Thymus (tissue), 11 donors: ENCODE results near the gene PHKB. TPM values are rescaled to one million over a fixed set of nuclear protein-coding genes. Genes with fewer than 3 reads are reported as not detected.

Experiments used
- DNase-seq, 9 donors: peaks; one replicate each; pipeline ENCODE4 v3.0.0-alpha.2; 2013; ENCODE audit warnings: low spot score in 9 of 9, low read depth in 6 of 9, missing footprints in 1 of 9
- H3K27ac ChIP-seq, 2 donors: one replicate each; pipeline ENCODE4 v1.5.1; 2013; ENCODE audit warnings: control low read depth in 1 of 2, low read depth in 1 of 2, low read length in 1 of 2, mild to moderate bottlenecking in 1 of 2, moderate library complexity in 1 of 2
- H3K27me3 ChIP-seq, 2 donors: one replicate each; pipeline ENCODE4 v1.5.1; 2013; ENCODE audit warnings: low read length in 1 of 2; ENCODE audit not compliant: control insufficient read depth in 2 of 2, insufficient read depth in 1 of 2
- H3K36me3 ChIP-seq, 2 donors: one replicate each; pipeline ENCODE4 v1.5.1; 2013; ENCODE audit warnings: low read length in 1 of 2, mild to moderate bottlenecking in 1 of 2, moderate library complexity in 1 of 2; ENCODE audit not compliant: control insufficient read depth in 2 of 2, insufficient read depth in 2 of 2
- H3K4me1 ChIP-seq, 2 donors: one replicate each; pipeline ENCODE4 v1.5.1; 2013; ENCODE audit warnings: low read length in 2 of 2; ENCODE audit not compliant: control insufficient read depth in 2 of 2, insufficient read depth in 2 of 2
- H3K4me3 ChIP-seq, 2 donors: one replicate each; pipeline ENCODE4 v1.5.1; 2013; ENCODE audit warnings: low read length in 2 of 2, control low read depth in 1 of 2, mild to moderate bottlenecking in 1 of 2
- H3K9me3 ChIP-seq, 2 donors: one replicate each; pipeline ENCODE4 v1.5.1; 2013; ENCODE audit warnings: low read length in 1 of 2, mild to moderate bottlenecking in 1 of 2; ENCODE audit not compliant: control insufficient read depth in 2 of 2, insufficient read depth in 1 of 2
- WGBS: extraction: QIAGEN DNeasy Blood & Tissue Kit; methylation state at CpG from one replicate; pipeline ENCODE4 v1.1.7; 2013; 5-methylcytosine and 5-hydroxymethylcytosine counted together
- polyA plus RNA-seq: library from polyadenylated mRNA; stranded (reverse); fragments of 200-250 nt; gene quantifications from one replicate; pipeline ENCODE4 v1.2.3, GENCODE V29; 2013
- total RNA-seq: library from RNA; stranded (reverse); fragments of 120-200 nt; gene quantifications from one replicate; pipeline ENCODE4 v1.2.4, GENCODE V29; 2013
- donor health status: healthy.

The PHKB gene
- total and polyA plus RNA-seq, 2 donors: 34.7 to 35.1 TPM

DNA sequence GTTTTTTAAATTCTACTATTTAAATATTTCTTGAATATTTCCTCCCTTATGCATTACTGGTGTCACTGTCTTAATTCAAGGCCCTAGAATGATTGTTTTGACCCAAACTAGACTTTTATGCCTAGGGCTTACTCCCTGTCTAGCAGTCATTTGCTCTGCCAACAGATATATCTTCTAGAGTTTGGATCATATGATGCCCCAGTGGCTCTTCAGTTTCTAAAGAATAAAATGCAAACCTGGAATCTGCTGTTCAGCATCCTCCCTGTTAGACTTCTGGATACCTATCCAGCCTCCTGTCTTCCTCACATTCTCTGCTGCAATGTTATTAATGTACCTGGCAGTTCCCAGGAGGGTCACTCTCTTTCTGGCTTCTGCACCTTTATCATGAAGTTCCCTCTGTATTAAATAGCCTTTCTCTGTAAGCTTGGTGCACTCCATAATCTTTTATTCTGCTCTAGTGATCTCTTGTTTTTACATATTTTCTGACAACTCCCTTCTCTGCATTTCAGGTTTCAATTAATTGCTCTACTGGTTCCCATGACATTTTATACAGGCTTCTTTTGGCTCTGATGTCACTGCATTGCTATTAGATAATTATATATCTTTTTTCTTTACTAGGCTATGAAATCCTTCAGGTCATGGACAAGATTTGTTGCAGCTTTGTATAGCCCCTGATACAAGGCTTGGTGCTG is 15.7 kb downstream of the PHKB start:
- no peaks in the 10 kb centered on the region for H3K9me3 ChIP-seq
- H3K4me1 ChIP-seq: no peaks in the 10 kb centered on the region
- no peaks in the 10 kb centered on the region for H3K27me3 ChIP-seq
- no peak for DNase-seq
- no peak overlapping the region for H3K27ac ChIP-seq
- H3K4me3 ChIP-seq: no peak overlapping the region
- H3K36me3 ChIP-seq: no peaks in the 10 kb centered on the region

- Histone ChIP-seq H3K27ac (no peak overlapping the region), H3K27me3 (no peaks in the 10 kb centered on the region), H3K36me3 (no peaks in the 10 kb centered on the region), H3K4me1 (no peaks in the 10 kb centered on the region), H3K9me3 (no peaks in the 10 kb centered on the region), H3K4me3 (no peak overlapping the region)
- DNase-seq: no peak
- 96% methylated on average over 1 of the region's 1 CpG for WGBS
Observed at GRCh38 chr16:47477679-47478078, 16.5 kb downstream of the PHKB start.

- no peaks in the 10 kb centered on the region for H3K9me3 ChIP-seq
- DNase-seq: no peak
- H3K27me3 ChIP-seq: no peaks in the 10 kb centered on the region
- 96% methylated on average over 3 of the region's 3 CpGs for WGBS
- no peaks in the 10 kb centered on the region for H3K4me1 ChIP-seq
- H3K4me3 ChIP-seq: no peak overlapping the region
- H3K27ac ChIP-seq: peak overlapping the region in 1 of 2 donors; percentile 5
- H3K36me3 ChIP-seq: no peaks in the 10 kb centered on the region
Observed at GRCh38 chr16:47480410-47480809, 19.3 kb downstream of the PHKB start.

GRCh38 chr16:47481698-47482374 is 20.7 kb downstream of the PHKB start:
- no peaks in the 10 kb centered on the region for H3K4me1 ChIP-seq
- no peaks in the 10 kb centered on the region for H3K27me3 ChIP-seq
- no peak overlapping the region for H3K4me3 ChIP-seq
- H3K9me3 ChIP-seq: no peaks in the 10 kb centered on the region
- no peaks in the 10 kb centered on the region for H3K36me3 ChIP-seq
- WGBS: 88% methylated on average over 6 of the region's 6 CpGs
- peak in 1 of 9 donors; percentile 29 for DNase-seq
- H3K27ac ChIP-seq: peak overlapping the region in 1 of 2 donors; percentile 26

DNA sequence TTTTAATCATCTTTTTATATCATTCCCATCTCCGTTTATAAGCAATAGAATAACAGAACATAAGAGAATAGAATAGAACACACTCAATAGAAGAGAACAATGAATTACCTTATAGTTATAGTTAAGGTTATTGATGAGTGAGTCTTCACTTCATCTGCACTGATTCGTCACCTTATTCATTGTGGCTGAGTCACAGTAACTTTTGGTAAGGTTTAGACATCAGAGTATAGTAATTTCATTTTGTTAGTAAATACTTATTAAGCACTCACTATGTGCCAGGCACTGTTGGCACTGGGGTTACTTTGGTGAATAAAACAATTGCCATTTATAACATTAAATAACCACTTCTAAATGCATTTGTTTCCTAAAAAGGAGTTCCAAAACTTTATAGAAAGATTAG is 22.5 kb downstream of the PHKB start:
- no peaks in the 10 kb centered on the region for H3K27me3 ChIP-seq
- DNase-seq: no peak
- H3K4me3 ChIP-seq: no peak overlapping the region
- H3K4me1 ChIP-seq: no peaks in the 10 kb centered on the region
- H3K27ac ChIP-seq: no peak overlapping the region
- H3K36me3 ChIP-seq: no peaks in the 10 kb centered on the region
- WGBS: 72% methylated on average over 2 of the region's 2 CpGs
- H3K9me3 ChIP-seq: no peaks in the 10 kb centered on the region

GRCh38 chr16:47486856-47487255 is 25.7 kb downstream of the PHKB start:
- no peak overlapping the region for H3K4me3 ChIP-seq
- DNase-seq: no peak
- no peaks in the 10 kb centered on the region for H3K9me3 ChIP-seq
- H3K4me1 ChIP-seq: no peaks in the 10 kb centered on the region
- no peaks in the 10 kb centered on the region for H3K27me3 ChIP-seq
- H3K36me3 ChIP-seq: no peaks in the 10 kb centered on the region
- no peak overlapping the region for H3K27ac ChIP-seq

DNA sequence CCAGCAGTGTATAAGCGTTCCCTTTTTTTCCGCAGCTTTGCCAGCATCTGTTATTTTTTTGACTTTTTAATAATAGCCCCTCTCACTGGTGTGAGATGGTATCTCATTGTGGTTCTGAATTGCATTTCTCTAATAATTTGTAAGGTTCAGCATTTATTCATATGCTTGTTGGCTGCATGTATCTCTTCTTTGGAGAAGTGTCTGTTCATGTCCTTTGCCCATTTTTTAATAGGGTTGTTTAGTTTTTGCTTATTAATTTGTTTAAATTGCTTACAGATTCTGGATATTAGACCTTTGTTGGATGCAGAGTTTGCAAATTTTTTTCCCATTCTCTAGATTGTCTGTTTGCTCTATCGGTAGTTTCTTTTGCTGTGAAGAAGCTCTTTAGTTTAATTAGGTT is 26.9 kb downstream of the PHKB start:
- Histone ChIP-seq H3K4me1 (peaks cover 3 to 5% of the 10 kb centered on the region in 2 donors), H3K9me3 (peaks cover 0 to 4% of the 10 kb centered on the region in 2 donors), H3K27me3 (no peaks in the 10 kb centered on the region), H3K27ac (no peak overlapping the region), H3K36me3 (no peaks in the 10 kb centered on the region), H3K4me3 (no peak overlapping the region)
- no peak for DNase-seq
- 80% methylated on average over 3 of the region's 3 CpGs for WGBS

GRCh38 chr16:47490471-47490870 is 29.3 kb downstream of the PHKB start:
- Histone ChIP-seq H3K9me3 (peaks cover 0 to 4% of the 10 kb centered on the region in 2 donors), H3K27me3 (no peaks in the 10 kb centered on the region), H3K27ac (no peak overlapping the region), H3K4me1 (peaks cover 3 to 6% of the 10 kb centered on the region in 2 donors), H3K36me3 (no peaks in the 10 kb centered on the region), H3K4me3 (no peak overlapping the region)
- no peak for DNase-seq

- H3K36me3 ChIP-seq: no peaks in the 10 kb centered on the region
- H3K4me3 ChIP-seq: no peak overlapping the region
- H3K27me3 ChIP-seq: no peaks in the 10 kb centered on the region
- peaks cover 0 to 4% of the 10 kb centered on the region in 2 donors for H3K9me3 ChIP-seq
- no peak overlapping the region for H3K27ac ChIP-seq
- WGBS: 85% methylated on average over 1 of the region's 1 CpG
- peaks cover 3 to 6% of the 10 kb centered on the region in 2 donors for H3K4me1 ChIP-seq
- DNase-seq: no peak
Observed at GRCh38 chr16:47492036-47492427, 30.9 kb downstream of the PHKB start.
